GM18498 (cell line): ENCODE measurements around the gene CUL9.

ENCODE experiments used
- ATAC-seq: cut with Tn5 transposase; IDR thresholded peaks from one replicate; pipeline ENCODE4 v1.9.1; 2021; ENCODE audit warnings: mild to moderate bottlenecking, moderate library complexity; ENCODE audit not compliant: unreplicated experiment

The CUL9 gene

DNA sequence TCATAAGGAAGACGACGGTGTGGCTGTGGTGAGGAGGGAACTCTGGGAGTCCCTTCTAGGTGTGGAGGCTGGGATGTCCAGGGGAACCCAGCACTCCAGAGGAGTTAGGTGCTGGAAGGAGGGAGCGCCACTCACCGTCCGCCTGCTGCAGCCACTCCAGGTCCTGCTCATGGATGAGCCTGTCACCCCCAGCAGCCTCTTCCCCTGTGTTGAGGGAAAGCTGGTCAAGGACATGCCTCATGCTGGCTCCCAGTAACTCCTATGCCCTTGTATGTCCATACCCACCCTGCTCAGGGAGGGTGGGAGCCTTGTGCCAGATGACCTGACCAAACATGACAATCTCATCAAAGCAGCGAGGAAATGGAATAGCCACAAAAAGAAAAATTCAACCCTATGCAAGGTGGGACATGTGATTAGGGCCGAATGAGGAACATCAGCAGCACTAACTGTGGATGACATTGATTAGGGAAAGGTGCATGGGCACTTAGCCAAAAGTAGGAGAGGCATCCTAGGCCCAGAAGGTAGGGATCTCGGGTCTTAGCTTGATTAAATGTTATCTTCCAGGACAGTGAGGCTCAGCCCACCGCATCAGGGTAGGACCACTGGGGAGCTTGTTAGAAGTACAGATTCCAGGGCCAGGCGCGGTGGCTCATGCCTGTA lies 44.3 kb downstream of the CUL9 start:
- no peak for ATAC-seq

DNA sequence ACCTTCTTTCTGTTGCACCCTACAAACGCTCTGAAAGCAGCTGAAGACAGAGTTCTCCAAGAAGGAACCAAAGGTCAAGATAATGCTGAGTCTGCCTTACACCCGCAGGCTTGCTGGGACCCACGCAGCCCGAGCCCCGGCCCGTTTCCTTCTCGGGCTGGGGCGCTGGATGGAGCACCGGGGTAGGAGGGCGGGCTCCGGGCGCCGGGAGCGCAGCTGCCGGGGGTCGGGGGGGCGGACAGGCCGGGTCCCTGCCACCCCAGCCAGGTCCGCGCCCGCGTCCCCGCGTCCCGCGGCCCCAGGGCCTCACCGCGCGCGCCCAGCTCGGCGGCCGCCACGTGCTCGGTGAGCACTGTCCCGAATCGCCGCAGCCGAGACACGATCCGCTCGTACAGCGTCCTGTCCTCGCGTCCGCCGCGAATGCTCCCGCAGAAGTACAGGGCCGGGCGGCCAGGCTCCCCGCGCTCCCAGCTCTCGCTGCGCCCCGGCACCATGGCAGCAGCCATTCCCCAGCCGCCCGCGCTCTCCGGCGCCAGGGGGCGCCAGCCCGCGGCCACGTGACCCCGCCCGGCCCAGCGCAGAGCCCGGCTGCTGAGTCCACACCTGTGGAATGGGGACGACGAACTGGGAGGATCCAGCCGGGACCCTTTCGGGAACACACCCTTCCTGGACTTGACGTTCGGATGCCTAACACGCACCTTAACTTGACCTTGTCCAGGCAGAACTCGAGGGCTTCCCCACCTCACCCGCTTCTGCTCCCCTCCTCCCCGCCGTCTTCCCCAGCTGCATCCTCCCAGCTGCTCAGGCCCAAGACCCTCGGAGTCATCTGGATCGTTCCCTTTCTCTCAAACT lies 47.2 kb downstream of the CUL9 start, which contains the start of gene DNPH1:
Gene DNPH1 (minus strand): TSS at position 531 of the 852 bp plus-strand sequence. CDS start 25 bp downstream, at position 506.
- ATAC-seq: peak; percentile 84

GRCh38 chr6:43229803-43230620 lies 48.0 kb downstream of the CUL9 start:
- ATAC-seq: no peak

DNA sequence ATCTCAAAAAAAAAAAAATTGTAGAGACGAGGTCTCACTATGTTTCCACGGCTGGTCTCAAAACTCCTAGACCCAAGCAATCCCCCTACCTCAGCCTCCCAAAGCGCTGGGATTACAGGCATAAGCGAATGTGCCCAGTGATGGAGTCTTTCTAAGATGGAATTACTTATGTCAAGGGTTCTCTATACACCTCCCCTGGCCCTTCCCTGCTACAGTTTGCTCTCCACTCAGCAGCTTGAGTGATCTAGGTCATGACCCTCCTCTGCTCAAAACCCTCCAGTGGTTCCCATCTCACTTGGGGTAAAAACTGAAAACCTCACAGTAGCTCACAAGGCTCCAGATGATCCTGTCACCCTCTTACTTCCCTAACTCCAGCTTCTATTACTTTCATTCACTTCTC lies 49.1 kb downstream of the CUL9 start:
- no peak for ATAC-seq

GRCh38 chr6:43231735-43232450 lies 49.9 kb downstream of the CUL9 start:
- no peak for ATAC-seq

DNA sequence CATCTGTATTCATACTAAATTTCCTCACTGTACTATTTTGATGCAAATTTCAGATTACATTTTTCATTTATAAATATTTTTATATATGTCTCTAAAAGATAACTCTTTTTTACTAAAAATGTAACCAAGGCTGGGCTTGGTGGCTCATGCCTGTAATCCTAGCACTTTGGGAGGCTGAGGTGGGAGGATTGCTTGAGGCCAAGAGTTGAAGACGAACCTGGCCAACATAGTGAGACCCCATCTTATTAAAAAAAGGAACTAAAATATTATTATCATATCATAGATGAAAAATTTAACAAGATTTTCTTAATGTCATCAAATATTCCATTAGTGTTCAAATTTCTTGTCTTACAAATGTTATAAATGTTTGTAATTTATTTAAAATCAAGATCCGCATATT lies 53.8 kb downstream of the CUL9 start:
- ATAC-seq: no peak

DNA sequence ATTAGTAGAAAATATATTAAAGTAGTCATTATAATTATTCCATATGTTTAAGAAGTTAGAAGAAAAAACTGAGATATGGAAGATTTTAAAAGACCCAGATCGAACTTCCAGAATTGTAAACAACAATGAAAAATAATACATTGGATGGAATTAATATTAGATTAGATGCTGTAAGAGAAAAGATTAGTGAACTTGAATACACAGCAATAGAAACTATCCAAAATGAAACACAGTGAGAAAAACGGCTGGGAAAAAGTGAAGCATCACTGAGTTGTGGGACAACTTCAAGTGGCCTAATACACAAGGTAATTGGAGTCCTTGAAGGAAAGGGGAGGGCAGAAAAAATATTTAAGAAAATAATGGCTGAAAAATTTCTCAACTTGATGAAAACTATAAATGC lies 57.1 kb downstream of the CUL9 start:
- ATAC-seq: no peak

DNA sequence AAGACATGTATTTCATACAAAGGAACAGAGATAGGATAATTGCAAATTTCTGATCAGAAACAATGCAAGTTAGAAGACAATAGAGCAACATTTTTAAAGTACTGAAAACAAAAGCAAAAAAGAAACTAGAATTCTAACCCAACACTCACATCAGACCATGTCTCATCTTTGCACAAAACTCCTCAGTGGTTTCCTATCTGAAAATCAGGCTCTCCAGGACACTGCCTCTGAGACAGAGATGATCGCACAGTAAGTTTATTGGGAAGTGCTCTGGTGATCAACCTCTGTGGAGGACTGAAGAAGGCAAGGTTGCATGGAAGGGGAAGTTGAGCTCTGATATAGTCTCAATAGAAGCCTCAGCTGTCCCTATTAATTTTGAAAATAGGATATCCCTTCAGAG lies 59.0 kb downstream of the CUL9 start:
- ATAC-seq: no peak

GRCh38 chr6:43241446-43241845 lies 59.5 kb downstream of the CUL9 start:
- no peak for ATAC-seq

DNA sequence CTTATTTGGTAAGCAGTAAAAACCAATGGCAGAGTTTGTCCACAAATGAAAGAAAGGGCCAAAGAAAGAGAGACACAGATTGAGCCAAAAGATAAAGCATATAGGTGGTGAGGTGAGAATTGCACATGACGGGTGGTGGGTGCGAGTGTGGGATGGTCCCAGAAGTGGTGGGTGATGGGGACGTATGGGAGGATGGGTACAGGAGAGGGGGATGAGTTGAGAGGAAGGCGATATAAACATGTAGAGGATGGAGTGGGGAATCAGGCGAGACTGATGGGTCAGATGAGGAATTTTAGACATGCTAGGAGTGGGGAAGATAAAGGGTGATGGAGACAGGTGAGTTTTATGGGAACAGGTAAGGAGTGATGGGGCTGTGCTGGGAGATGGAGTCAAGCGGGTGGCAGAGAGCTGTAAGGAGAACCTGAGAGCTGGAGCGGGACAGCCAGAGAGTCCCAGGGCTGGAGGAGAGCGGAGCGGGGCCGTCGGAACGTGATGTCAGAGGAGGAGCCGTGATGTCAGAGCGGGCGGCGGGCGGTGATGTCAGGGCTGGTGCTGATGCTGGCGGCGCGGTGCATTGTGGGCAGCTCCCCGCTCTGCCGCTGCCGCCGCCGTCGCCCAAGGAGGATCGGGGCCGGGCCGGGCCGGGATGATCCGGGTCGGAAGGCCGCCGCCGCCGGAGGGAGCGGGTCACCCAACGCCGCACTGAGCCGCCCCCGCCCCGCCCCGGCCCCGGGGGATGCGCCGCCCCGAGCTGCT lies 61.1 kb downstream of the CUL9 start, which contains the start of gene TTBK1:
Gene TTBK1 (plus strand): TSS at position 574 of the 756 bp plus-strand sequence. CDS start 3,180 bp downstream, outside the sequence.
- ATAC-seq: no peak

- ATAC-seq: no peak
Measured at GRCh38 chr6:43243664-43244321, 61.8 kb downstream of the CUL9 start.

DNA sequence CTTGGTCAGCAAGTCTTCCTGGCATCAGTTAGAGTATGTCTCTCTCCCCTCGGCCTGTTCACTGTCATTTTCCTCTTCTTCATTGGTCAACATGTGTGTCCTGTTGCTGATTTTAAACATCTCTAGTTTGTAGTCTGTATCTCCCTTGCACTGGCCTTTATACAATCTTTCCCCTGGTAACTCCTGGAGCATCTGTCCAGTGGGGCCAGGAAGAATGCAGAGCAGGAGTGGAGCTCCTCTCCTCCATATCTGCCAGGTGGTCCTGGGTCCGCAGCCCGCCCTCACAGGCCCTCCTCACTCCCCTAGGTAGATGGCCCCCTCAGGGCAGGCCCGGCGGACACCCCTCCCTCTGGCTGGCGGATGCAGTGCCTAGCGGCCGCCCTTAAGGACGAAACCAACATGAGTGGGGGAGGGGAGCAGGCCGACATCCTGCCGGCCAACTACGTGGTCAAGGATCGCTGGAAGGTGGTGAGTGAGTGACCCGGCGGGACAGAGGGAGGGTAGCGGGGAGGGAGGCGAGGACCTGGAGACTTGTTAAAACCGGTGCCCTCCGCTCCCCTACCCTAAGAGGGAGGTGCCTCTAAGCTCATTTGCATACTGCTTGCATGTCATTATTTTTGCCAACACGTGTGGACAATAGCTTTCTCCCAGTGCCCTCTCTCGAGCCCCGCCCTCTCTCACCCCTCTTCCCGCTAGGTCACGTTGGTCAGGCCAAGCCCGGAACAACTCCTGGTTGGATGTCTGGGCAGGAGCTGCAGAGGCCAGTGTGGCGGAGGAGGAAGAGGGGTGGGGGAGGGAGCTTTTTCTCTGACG lies 64.5 kb downstream of the CUL9 start:
- peak; percentile 36 for ATAC-seq

- ATAC-seq: peak; percentile 91
Measured at GRCh38 chr6:43247114-43247999, 65.4 kb downstream of the CUL9 start.

- no peak for ATAC-seq
Measured at GRCh38 chr6:43248101-43248500, 66.1 kb downstream of the CUL9 start.

GRCh38 chr6:43248791-43249190 lies 66.8 kb downstream of the CUL9 start:
- no peak for ATAC-seq

DNA sequence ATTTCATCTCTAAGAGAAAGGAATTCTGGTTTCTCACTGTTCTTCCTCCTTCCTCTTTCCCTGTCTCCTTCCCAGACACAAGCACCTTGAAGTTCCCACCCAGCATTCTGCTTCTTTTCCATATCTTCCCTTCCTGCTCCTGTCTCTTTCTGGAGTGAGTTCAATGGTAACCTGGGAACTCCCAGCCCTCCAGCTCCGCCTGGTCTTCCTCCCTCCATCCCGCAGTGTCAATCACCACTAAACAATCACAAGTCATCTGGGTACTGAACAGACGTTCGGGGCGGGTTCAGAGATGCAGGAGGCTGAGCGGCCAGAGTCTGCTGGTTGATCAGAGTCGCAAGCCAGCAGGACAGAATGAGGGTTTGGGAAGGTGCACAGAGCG lies 69.0 kb downstream of the CUL9 start:
- ATAC-seq: no peak

DNA sequence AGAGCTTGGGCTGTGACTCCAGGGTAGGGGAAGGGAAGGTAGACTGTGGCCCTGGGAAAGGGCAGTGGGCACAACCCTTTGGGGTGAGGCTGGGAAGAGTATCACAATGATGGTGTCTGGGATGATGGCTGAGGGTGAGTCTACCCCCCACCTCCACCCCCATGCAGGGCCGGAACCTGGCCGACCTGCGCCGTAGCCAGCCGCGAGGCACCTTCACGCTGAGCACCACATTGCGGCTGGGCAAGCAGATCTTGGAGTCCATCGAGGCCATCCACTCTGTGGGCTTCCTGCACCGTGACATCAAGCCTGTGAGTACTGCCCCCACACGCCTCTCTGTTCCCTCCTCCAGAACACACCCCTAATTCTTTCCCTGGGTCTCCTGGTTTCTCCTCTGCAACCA lies 71.4 kb downstream of the CUL9 start:
- ATAC-seq: no peak
